SK-N-SH (cell line): ENCODE measurements around the gene MEX3D. TPM values are rescaled to one million over a fixed set of nuclear protein-coding genes. Genes with fewer than 3 reads are reported as not detected.

Source experiments
- CTCF ChIA-PET: fragments of 300-600, 350-600 bp; formaldehyde crosslinking; extraction: SDS; loops from one replicate; lab custom pipeline; 2021; lab: Yijun Ruan, JAX
- POLR2A ChIA-PET: fragments of 350-600 bp; sonication (Branson Sonifier 250); formaldehyde crosslinking; extraction: SDS; loops from one replicate; lab custom pipeline; 2020; ENCODE audit warnings: antibody characterized with exemption, inconsistent platforms; lab: Yijun Ruan, JAX
- DNase-seq: peaks from one replicate; pipeline ENCODE4 v3.0.0; 2012
- H2AFZ ChIP-seq: fragments of 200-600 bp; sonication (generic); 2 replicates; pipeline ENCODE4 v1.8.1; 2016; ENCODE audit warnings: antibody characterized with exemption, mild to moderate bottlenecking, low read depth
- H3F3A ChIP-seq: fragments of 200-600 bp; sonication (generic); replicated peaks from 2 replicates; pipeline ENCODE3; 2016; ENCODE audit warnings: antibody characterized with exemption, mild to moderate bottlenecking; ENCODE audit not compliant: insufficient read depth
- H3K27ac ChIP-seq, 2 experiments: fragments of 200-500 bp in 1 of 2; fragments of 200-600 bp in 1 of 2; sonication (Bioruptor generic) in 1 of 2; sonication (generic), shearing (Covaris generic) in 1 of 2; 2 replicates each; pipeline versions ENCODE4 v1.5.1 to v1.6.1; 2014 to 2016; ENCODE audit warnings: low read depth in 2 of 2, inconsistent platforms in 1 of 2, low read length in 1 of 2, mild to moderate bottlenecking in 1 of 2, mixed read lengths in 1 of 2
- H3K27me3 ChIP-seq: fragments of 200-600 bp; sonication (generic), shearing (Covaris generic); 2 replicates; pipeline ENCODE4 v1.6.1; 2016; ENCODE audit warnings: mixed run types; ENCODE audit not compliant: insufficient read depth
- H3K36me3 ChIP-seq, 2 experiments: fragments of 200-500 bp in 1 of 2; fragments of 200-600 bp in 1 of 2; sonication (Bioruptor generic) in 1 of 2; sonication (generic) in 1 of 2; replicated peaks in 1 of 2; 2 replicates each; pipeline versions ENCODE3 to v1.5.1; 2014 to 2016; ENCODE audit warnings: low read length in 1 of 2, mild to moderate bottlenecking in 1 of 2; ENCODE audit not compliant: insufficient read depth in 2 of 2, control insufficient read depth in 1 of 2
- H3K4me1 ChIP-seq, 2 experiments: fragments of 200-500 bp in 1 of 2; fragments of 200-600 bp in 1 of 2; sonication (Bioruptor generic) in 1 of 2; sonication (generic), shearing (Covaris generic) in 1 of 2; 2 replicates each; pipeline versions ENCODE4 v1.5.1 to v1.6.1; 2014 to 2016; ENCODE audit warnings: low read depth in 1 of 2, low read length in 1 of 2, mixed run types in 1 of 2; ENCODE audit not compliant: insufficient read depth in 2 of 2, control insufficient read depth in 1 of 2
- H3K4me2 ChIP-seq: fragments of 200-600 bp; sonication (generic), shearing (Covaris generic); 2 replicates; pipeline ENCODE4 v1.6.1; 2017; ENCODE audit warnings: mixed run types
- H3K4me3 ChIP-seq, 2 experiments: fragments of 200-500 bp in 1 of 2; fragments of 200-600 bp in 1 of 2; sonication (Bioruptor generic) in 1 of 2; sonication (generic), shearing (Covaris generic) in 1 of 2; 2 replicates each; pipeline versions ENCODE4 v1.5.1 to v1.8.1; 2014 to 2016; ENCODE audit warnings: low read depth in 2 of 2, inconsistent platforms in 1 of 2, low read length in 1 of 2, mild to moderate bottlenecking in 1 of 2, mixed read lengths in 1 of 2, moderate library complexity in 1 of 2
- H3K79me2 ChIP-seq: fragments of 200-600 bp; sonication (generic); 2 replicates; pipeline ENCODE4 v1.8.1; 2017; ENCODE audit warnings: mild to moderate bottlenecking; ENCODE audit not compliant: insufficient read depth
- H3K9ac ChIP-seq: fragments of 200-600 bp; sonication (generic); 2 replicates; pipeline ENCODE4 v1.6.1; 2017; ENCODE audit warnings: mixed run types
- H3K9me2 ChIP-seq: fragments of 200-600 bp; sonication (generic); 2 replicates; pipeline ENCODE4 v1.6.1; 2017; ENCODE audit warnings: mixed run types
- H3K9me3 ChIP-seq: fragments of 200-600 bp; sonication (generic); 2 replicates; pipeline ENCODE4 v1.6.1; 2017; ENCODE audit warnings: mixed run types, mild to moderate bottlenecking, moderate library complexity
- H4K20me1 ChIP-seq: fragments of 200-600 bp; sonication (generic); 2 replicates; pipeline ENCODE4 v1.6.1; 2017; ENCODE audit warnings: mild to moderate bottlenecking, mixed run types; ENCODE audit not compliant: insufficient read depth
- EP300 ChIP-seq, 2 experiments: IDR thresholded peaks; 2 replicates each; pipeline versions ENCODE4 v1.4.0 to v1.6.1; 2012; ENCODE audit warnings: borderline replicate concordance in 1 of 2, low read depth in 1 of 2, low read length in 1 of 2
- EZH2phosphoT487 ChIP-seq: fragments of 200-600 bp; sonication (generic); IDR thresholded peaks from 2 replicates; pipeline ENCODE4 v1.6.1; 2017; ENCODE audit warnings: low read depth, mixed run types, mild to moderate bottlenecking, antibody characterized with exemption, moderate library complexity, borderline replicate concordance
- GATA2 ChIP-seq: sonication (generic); formaldehyde crosslinking; IDR thresholded peaks from 2 replicates; pipeline ENCODE4 v1.5.0; 2020; ENCODE audit warnings: mild to moderate bottlenecking, missing genetic modification reagents
- MXI1 ChIP-seq: IDR thresholded peaks from 2 replicates; pipeline ENCODE4 v1.6.1; 2012; ENCODE audit warnings: mild to moderate bottlenecking, low read depth, low read length, improper control_type of control experiment
- PBX3 ChIP-seq: IDR thresholded peaks from 2 replicates; pipeline ENCODE4; 2012
- TAF1 ChIP-seq: IDR thresholded peaks from 2 replicates; pipeline ENCODE4 v1.6.1; 2012; ENCODE audit warnings: low read depth, mild to moderate bottlenecking, low read length, moderate library complexity, borderline replicate concordance
- TEAD4 ChIP-seq: IDR thresholded peaks from 2 replicates; pipeline ENCODE4 v1.4.0; 2012; ENCODE audit warnings: mild to moderate bottlenecking, borderline replicate concordance; ENCODE audit not compliant: insufficient read depth
- YY1 ChIP-seq: IDR thresholded peaks from 2 replicates; pipeline ENCODE4 v1.4.0; 2012; ENCODE audit warnings: low read depth, mild to moderate bottlenecking
- WGBS: methylation state at CpG from one replicate; pipeline ENCODE4 v1.1.6; 2017; ENCODE audit warnings: low lambda C conversion rate; 5-methylcytosine and 5-hydroxymethylcytosine counted together
- polyA plus RNA-seq, 3 experiments: library from polyadenylated mRNA; depleted of rRNA; stranded (reverse); fragments of >200 nt; gene quantifications; 2 replicates each; pipeline ENCODE4 v1.2.3, GENCODE V29; 2012
- TF ChIP-seq, protein P1 (sequence below): IDR thresholded peaks from 2 replicates; pipeline ENCODE4 v1.4.0; 2012; ENCODE audit warnings: low read depth
- TF ChIP-seq, protein P2 (sequence below): IDR thresholded peaks from 2 replicates; pipeline ENCODE4 v1.4.0; 2012; ENCODE audit warnings: low read depth, borderline replicate concordance

MEX3D gene
- polyA plus RNA-seq, 1 of the 3 experiments (the other 2 are of a cell fraction), result 14.9 TPM

GRCh38 chr19:1591421-1592023, 23.4 kb upstream of the MEX3D start:
- H3K79me2 ChIP-seq, result peaks cover 56% of the 10 kb centered on the region
- ChIA-PET POLR2A (interaction anchor here (1.3 kb wide), 2 partner anchors 25 to 141 kb away, joined by 4 to 7 read pairs; partner anchors contain the start of gene APC2), CTCF (interaction anchor here (0.6 to 4.2 kb wide), 9 partner anchors 12 to 204 kb away, joined by 3 to 24 read pairs (median 4); no protein-coding TSS in a partner anchor)
- H2AFZ ChIP-seq, result no peak overlapping the region; the same call in 1 of the 2 replicates
- 2% methylated on average over 30 of the region's 31 CpGs for WGBS
- H3K9me3 ChIP-seq, result no peaks in the 10 kb centered on the region
- peaks cover 4% of the 10 kb centered on the region for H3F3A ChIP-seq
- H3K27ac ChIP-seq, result peak overlapping the region; percentile 82 to 93
- TF ChIP-seq, protein P1, sequence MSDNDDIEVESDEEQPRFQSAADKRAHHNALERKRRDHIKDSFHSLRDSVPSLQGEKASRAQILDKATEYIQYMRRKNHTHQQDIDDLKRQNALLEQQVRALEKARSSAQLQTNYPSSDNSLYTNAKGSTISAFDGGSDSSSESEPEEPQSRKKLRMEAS, result no peak
- TF ChIP-seq PBX3, result no peak
- 0 out of 2 replicates have a peak, but pooled peaks have one; percentile 10 for TF ChIP-seq TEAD4
- no peak for TF ChIP-seq TAF1
- no peak for TF ChIP-seq YY1
- no peak for TF ChIP-seq EZH2phosphoT487
- TF ChIP-seq, protein P2, sequence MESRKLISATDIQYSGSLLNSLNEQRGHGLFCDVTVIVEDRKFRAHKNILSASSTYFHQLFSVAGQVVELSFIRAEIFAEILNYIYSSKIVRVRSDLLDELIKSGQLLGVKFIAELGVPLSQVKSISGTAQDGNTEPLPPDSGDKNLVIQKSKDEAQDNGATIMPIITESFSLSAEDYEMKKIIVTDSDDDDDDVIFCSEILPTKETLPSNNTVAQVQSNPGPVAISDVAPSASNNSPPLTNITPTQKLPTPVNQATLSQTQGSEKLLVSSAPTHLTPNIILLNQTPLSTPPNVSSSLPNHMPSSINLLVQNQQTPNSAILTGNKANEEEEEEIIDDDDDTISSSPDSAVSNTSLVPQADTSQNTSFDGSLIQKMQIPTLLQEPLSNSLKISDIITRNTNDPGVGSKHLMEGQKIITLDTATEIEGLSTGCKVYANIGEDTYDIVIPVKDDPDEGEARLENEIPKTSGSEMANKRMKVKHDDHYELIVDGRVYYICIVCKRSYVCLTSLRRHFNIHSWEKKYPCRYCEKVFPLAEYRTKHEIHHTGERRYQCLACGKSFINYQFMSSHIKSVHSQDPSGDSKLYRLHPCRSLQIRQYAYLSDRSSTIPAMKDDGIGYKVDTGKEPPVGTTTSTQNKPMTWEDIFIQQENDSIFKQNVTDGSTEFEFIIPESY, result no peak
- TF ChIP-seq EP300 (IDR thresholded peaks at IDR 0.05; ENCODE audit: borderline replicate concordance in 1 of 2, low read depth in 1 of 2, low read length in 1 of 2), result no peak
- peak; percentile 41; the same call in 1 of the 2 replicates for TF ChIP-seq MXI1
- no peak for TF ChIP-seq GATA2 (CRISPR knock-in tag)
- DNase-seq, result peak; percentile 57
- peaks cover 2 to 5% of the 10 kb centered on the region in 2 experiments for H3K36me3 ChIP-seq
- no peaks in the 10 kb centered on the region for H3K9me2 ChIP-seq
- peaks cover 9 to 12% of the 10 kb centered on the region in 2 experiments; a peak in 1 of 4 replicates for H3K4me1 ChIP-seq
- peak overlapping the region; percentile 99 for H3K4me2 ChIP-seq
- H3K27me3 ChIP-seq, result no peaks in the 10 kb centered on the region
- H3K9ac ChIP-seq, result peak overlapping the region; percentile 97
- H3K4me3 ChIP-seq, result peak overlapping the region; percentile 69 to 88
- H4K20me1 ChIP-seq, result peaks cover 29% of the 10 kb centered on the region; the same call in 1 of the 2 replicates
